GM23338 (cell line): ENCODE results near the gene SC5D. TPM values are rescaled to one million over a fixed set of nuclear protein-coding genes. Genes with fewer than 3 reads are reported as not detected.

ENCODE experiments used
- ATAC-seq: fragments of 200-7000 bp; cut with Tn5 transposase; 3 replicates; pipeline ENCODE4 v1.9.1; 2020
- DNase-seq: peaks from one replicate; pipeline ENCODE4 v3.0.0-alpha.2; 2015; ENCODE audit warnings: low spot score
- H2AFZ ChIP-seq: fragments of 200-600 bp; sonication (generic); 2 replicates; pipeline ENCODE4 v1.8.0; 2016; ENCODE audit warnings: antibody characterized with exemption, mild to moderate bottlenecking, moderate library complexity
- H3F3A ChIP-seq: fragments of 200-600 bp; sonication (generic); replicated peaks from 2 replicates; pipeline ENCODE4 v1.8.0; 2017; ENCODE audit warnings: antibody characterized with exemption, mixed run types, low read depth
- H3K27ac ChIP-seq: fragments of 200-600 bp; sonication (generic); 2 replicates; pipeline ENCODE4 v1.6.1; 2016; ENCODE audit warnings: low read depth
- H3K27me3 ChIP-seq: fragments of 200-600 bp; sonication (generic); 2 replicates; pipeline ENCODE4 v1.8.0; 2016; ENCODE audit warnings: mild to moderate bottlenecking, mixed run types, moderate library complexity; ENCODE audit not compliant: insufficient read depth
- H3K36me3 ChIP-seq: fragments of 200-600 bp; sonication (generic); 2 replicates; pipeline ENCODE4 v1.8.0; 2016; ENCODE audit warnings: mild to moderate bottlenecking; ENCODE audit not compliant: insufficient read depth
- H3K4me1 ChIP-seq: fragments of 200-600 bp; sonication (generic); 2 replicates; pipeline ENCODE4 v1.8.0; 2016; ENCODE audit warnings: mild to moderate bottlenecking, moderate library complexity; ENCODE audit not compliant: insufficient read depth
- H3K4me2 ChIP-seq: fragments of 200-600 bp; sonication (generic); 2 replicates; pipeline ENCODE4 v1.7.1; 2017; ENCODE audit warnings: mixed run types
- H3K4me3 ChIP-seq: fragments of 200-600 bp; sonication (generic); 2 replicates; pipeline ENCODE4 v1.6.1; 2016; ENCODE audit warnings: mixed run types
- H3K79me2 ChIP-seq: fragments of 200-600 bp; sonication (generic); replicated peaks from 2 replicates; pipeline ENCODE4 v1.8.0; 2017; ENCODE audit warnings: mild to moderate bottlenecking; ENCODE audit not compliant: insufficient read depth
- H3K9me2 ChIP-seq: fragments of 200-600 bp; sonication (generic); 2 replicates; pipeline ENCODE4 v1.8.0; 2017; ENCODE audit not compliant: insufficient read depth
- H4K20me1 ChIP-seq: fragments of 200-600 bp; sonication (generic); replicated peaks from 2 replicates; pipeline ENCODE4 v1.8.0; 2017; ENCODE audit warnings: mild to moderate bottlenecking; ENCODE audit not compliant: insufficient read depth
- H3K27ac Mint-ChIP-seq: 2 replicates; pipeline ENCODE4 v1.8.0; 2020; ENCODE audit warnings: inconsistent platforms, mild to moderate bottlenecking, moderate library complexity, mixed read lengths
- H3K27me3 Mint-ChIP-seq: 3 replicates; pipeline ENCODE4 v1.8.0; 2022; ENCODE audit warnings: low read depth, mild to moderate bottlenecking, moderate library complexity, mixed read lengths, inconsistent platforms; ENCODE audit not compliant: insufficient read depth, poor library complexity
- H3K36me3 Mint-ChIP-seq: 3 replicates; pipeline ENCODE4 v1.8.0; 2021; ENCODE audit warnings: low read depth, mild to moderate bottlenecking, inconsistent platforms, moderate library complexity, mixed read lengths
- H3K4me1 Mint-ChIP-seq: 3 replicates; pipeline ENCODE4 v1.8.0; 2020; ENCODE audit warnings: mild to moderate bottlenecking, inconsistent platforms, mixed read lengths
- H3K4me3 Mint-ChIP-seq: 3 replicates; pipeline ENCODE4 v1.8.0; 2021; ENCODE audit warnings: moderate library complexity, mild to moderate bottlenecking, inconsistent platforms, mixed read lengths
- H3K9me3 Mint-ChIP-seq: 3 replicates; pipeline ENCODE4 v1.8.0; 2020; ENCODE audit warnings: moderate library complexity, mild to moderate bottlenecking, inconsistent platforms, mixed read lengths
- CREB1 ChIP-seq: fragments of 250-450 bp; sonication (Bioruptor Pico); IDR thresholded peaks from 2 replicates; pipeline ENCODE4 v1.5.0; 2020; ENCODE audit warnings: low read depth, mild to moderate bottlenecking, moderate library complexity
- NANOG ChIP-seq: IDR thresholded peaks from 2 replicates; pipeline ENCODE4 v1.6.1; 2016; ENCODE audit warnings: antibody characterized with exemption, borderline replicate concordance
- ZNF114 ChIP-seq: fragments of 250-450 bp; sonication (Bioruptor Pico); IDR thresholded peaks from 2 replicates; pipeline ENCODE4 v1.5.0; 2020; ENCODE audit warnings: mild to moderate bottlenecking, moderate library complexity
- polyA plus RNA-seq: library from polyadenylated mRNA; unstranded; fragments of >200 nt; fragmentation: Nextera tagmentation; extraction: Ambion mirVana; gene quantifications from 2 replicates; pipeline ENCODE4 v1.2.1, GENCODE V29; 2016
- total RNA-seq: library from RNA; depleted of rRNA; stranded (reverse); fragments of >200 nt; shearing (Covaris generic); gene quantifications from 2 replicates; pipeline ENCODE4 v1.2.3, GENCODE V29; 2014
- TF ChIP-seq, protein P1 (sequence below): IDR thresholded peaks from one replicate; pipeline ENCODE4 v1.6.1; 2018; ENCODE audit warnings: antibody characterized with exemption; ENCODE audit not compliant: unreplicated experiment
- TF ChIP-seq, protein P2 (sequence below): fragments of 250-450 bp; sonication (Bioruptor Pico); IDR thresholded peaks from 2 replicates; pipeline ENCODE4 v1.5.0; 2020; ENCODE audit warnings: mild to moderate bottlenecking, moderate library complexity
- TF ChIP-seq, protein P3 (sequence below): IDR thresholded peaks from 2 replicates; pipeline ENCODE4 v1.6.1; 2016; ENCODE audit warnings: antibody characterized with exemption

Gene SC5D
- total and polyA plus RNA-seq, 2 experiments from 2014 or later: 79.0 to 138 TPM

DNA sequence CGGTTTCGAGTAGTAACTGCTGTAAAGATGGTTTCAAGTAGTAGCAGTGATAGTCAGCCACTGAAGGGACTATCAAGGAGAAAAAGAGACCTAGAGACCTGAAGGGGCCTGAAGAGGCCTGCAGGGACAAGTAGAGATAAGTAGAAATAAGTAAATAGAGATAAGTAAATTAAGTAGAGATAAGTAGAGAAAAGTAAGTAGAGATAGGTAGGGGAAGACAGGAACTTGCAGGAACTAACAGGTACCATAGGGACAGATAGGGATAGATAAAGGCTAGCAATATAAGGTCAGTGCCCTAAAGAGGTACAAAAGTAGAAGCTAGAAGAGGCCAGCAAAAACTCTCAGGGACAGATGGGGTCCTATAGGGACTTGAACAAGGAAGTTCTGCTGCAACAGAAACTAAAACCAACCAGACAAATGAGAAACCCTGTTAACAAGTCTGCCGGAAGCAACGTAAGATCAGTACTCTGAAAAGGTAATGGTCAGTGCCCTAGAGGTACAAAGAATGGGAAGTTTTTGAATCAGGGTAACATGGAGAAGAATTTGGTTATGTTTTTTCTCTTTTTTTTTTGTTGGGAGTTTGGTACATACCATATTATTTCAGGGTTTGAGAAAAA lies 9.6 kb upstream of the SC5D start:
- H3K27ac ChIP-seq: no peak overlapping the region
- no peaks in the 10 kb centered on the region for H3K27me3 ChIP-seq
- no peak overlapping the region for H3K4me2 ChIP-seq
- H3F3A ChIP-seq: no peaks in the 10 kb centered on the region
- Mint-ChIP-seq H3K4me3 (no peak overlapping the region), H3K36me3 (peaks cover 7% of the 10 kb centered on the region), H3K27ac (no peak overlapping the region), H3K9me3 (peaks cover 17% of the 10 kb centered on the region), H3K27me3 (no peaks in the 10 kb centered on the region), H3K4me1 (peaks cover 6% of the 10 kb centered on the region; the same call in 2 of the 3 replicates)
- H4K20me1 ChIP-seq: no peaks in the 10 kb centered on the region
- no peaks in the 10 kb centered on the region for H3K36me3 ChIP-seq
- ATAC-seq (no peak), DNase-seq (no peak)
- H3K79me2 ChIP-seq: no peaks in the 10 kb centered on the region
- H3K4me1 ChIP-seq: no peaks in the 10 kb centered on the region
- H2AFZ ChIP-seq: no peak overlapping the region
- TF ChIP-seq, protein P1, sequence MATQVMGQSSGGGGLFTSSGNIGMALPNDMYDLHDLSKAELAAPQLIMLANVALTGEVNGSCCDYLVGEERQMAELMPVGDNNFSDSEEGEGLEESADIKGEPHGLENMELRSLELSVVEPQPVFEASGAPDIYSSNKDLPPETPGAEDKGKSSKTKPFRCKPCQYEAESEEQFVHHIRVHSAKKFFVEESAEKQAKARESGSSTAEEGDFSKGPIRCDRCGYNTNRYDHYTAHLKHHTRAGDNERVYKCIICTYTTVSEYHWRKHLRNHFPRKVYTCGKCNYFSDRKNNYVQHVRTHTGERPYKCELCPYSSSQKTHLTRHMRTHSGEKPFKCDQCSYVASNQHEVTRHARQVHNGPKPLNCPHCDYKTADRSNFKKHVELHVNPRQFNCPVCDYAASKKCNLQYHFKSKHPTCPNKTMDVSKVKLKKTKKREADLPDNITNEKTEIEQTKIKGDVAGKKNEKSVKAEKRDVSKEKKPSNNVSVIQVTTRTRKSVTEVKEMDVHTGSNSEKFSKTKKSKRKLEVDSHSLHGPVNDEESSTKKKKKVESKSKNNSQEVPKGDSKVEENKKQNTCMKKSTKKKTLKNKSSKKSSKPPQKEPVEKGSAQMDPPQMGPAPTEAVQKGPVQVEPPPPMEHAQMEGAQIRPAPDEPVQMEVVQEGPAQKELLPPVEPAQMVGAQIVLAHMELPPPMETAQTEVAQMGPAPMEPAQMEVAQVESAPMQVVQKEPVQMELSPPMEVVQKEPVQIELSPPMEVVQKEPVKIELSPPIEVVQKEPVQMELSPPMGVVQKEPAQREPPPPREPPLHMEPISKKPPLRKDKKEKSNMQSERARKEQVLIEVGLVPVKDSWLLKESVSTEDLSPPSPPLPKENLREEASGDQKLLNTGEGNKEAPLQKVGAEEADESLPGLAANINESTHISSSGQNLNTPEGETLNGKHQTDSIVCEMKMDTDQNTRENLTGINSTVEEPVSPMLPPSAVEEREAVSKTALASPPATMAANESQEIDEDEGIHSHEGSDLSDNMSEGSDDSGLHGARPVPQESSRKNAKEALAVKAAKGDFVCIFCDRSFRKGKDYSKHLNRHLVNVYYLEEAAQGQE: no peak
- H3K9me2 ChIP-seq: no peaks in the 10 kb centered on the region
- H3K4me3 ChIP-seq: no peak overlapping the region

DNA sequence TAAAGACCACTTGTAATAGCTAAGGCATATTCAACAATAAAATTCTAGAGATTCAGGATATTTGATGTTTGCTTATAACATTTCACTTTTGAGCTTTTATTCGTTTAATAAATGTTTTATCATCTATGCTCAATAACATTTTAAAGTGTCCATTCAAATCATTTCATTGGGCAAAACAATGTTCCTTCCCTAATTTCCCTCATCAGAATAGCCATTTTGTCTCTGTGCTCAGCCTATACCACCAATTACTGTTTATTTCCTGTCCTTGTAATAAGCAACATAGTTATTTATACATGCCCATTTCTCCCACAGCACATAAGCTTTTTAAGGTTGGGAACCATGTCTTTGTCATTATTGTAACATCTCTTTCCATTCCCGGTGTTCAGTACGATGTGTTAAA lies 1.3 kb upstream of the SC5D start:
- ATAC-seq: no peak
- Histone ChIP-seq H3F3A (0 out of 2 replicates have a peak, but pooled peaks cover 3% of the 10 kb centered on the region), H3K4me3 (no peak overlapping the region), H4K20me1 (peaks cover 6% of the 10 kb centered on the region; the same call in 1 of the 2 replicates), H3K9me2 (no peaks in the 10 kb centered on the region), H3K36me3 (no peaks in the 10 kb centered on the region), H2AFZ (no peak overlapping the region), H3K27ac (no peak overlapping the region), H3K79me2 (peaks cover 35% of the 10 kb centered on the region), H3K4me2 (peak overlapping the region; percentile 95; the same call in 1 of the 2 replicates), H3K27me3 (no peaks in the 10 kb centered on the region), H3K4me1 (peaks cover 32% of the 10 kb centered on the region)
- Mint-ChIP-seq H3K9me3 (no peaks in the 10 kb centered on the region), H3K4me1 (peaks cover 27% of the 10 kb centered on the region), H3K36me3 (peaks cover 3% of the 10 kb centered on the region; the same call in 1 of the 3 replicates), H3K4me3 (peak overlapping the region; percentile 94; the same call in 1 of the 3 replicates), H3K27me3 (peaks cover 19% of the 10 kb centered on the region), H3K27ac (no peak overlapping the region)
- no peak for DNase-seq
- TF ChIP-seq NANOG: no peak
- TF ChIP-seq, protein P2, sequence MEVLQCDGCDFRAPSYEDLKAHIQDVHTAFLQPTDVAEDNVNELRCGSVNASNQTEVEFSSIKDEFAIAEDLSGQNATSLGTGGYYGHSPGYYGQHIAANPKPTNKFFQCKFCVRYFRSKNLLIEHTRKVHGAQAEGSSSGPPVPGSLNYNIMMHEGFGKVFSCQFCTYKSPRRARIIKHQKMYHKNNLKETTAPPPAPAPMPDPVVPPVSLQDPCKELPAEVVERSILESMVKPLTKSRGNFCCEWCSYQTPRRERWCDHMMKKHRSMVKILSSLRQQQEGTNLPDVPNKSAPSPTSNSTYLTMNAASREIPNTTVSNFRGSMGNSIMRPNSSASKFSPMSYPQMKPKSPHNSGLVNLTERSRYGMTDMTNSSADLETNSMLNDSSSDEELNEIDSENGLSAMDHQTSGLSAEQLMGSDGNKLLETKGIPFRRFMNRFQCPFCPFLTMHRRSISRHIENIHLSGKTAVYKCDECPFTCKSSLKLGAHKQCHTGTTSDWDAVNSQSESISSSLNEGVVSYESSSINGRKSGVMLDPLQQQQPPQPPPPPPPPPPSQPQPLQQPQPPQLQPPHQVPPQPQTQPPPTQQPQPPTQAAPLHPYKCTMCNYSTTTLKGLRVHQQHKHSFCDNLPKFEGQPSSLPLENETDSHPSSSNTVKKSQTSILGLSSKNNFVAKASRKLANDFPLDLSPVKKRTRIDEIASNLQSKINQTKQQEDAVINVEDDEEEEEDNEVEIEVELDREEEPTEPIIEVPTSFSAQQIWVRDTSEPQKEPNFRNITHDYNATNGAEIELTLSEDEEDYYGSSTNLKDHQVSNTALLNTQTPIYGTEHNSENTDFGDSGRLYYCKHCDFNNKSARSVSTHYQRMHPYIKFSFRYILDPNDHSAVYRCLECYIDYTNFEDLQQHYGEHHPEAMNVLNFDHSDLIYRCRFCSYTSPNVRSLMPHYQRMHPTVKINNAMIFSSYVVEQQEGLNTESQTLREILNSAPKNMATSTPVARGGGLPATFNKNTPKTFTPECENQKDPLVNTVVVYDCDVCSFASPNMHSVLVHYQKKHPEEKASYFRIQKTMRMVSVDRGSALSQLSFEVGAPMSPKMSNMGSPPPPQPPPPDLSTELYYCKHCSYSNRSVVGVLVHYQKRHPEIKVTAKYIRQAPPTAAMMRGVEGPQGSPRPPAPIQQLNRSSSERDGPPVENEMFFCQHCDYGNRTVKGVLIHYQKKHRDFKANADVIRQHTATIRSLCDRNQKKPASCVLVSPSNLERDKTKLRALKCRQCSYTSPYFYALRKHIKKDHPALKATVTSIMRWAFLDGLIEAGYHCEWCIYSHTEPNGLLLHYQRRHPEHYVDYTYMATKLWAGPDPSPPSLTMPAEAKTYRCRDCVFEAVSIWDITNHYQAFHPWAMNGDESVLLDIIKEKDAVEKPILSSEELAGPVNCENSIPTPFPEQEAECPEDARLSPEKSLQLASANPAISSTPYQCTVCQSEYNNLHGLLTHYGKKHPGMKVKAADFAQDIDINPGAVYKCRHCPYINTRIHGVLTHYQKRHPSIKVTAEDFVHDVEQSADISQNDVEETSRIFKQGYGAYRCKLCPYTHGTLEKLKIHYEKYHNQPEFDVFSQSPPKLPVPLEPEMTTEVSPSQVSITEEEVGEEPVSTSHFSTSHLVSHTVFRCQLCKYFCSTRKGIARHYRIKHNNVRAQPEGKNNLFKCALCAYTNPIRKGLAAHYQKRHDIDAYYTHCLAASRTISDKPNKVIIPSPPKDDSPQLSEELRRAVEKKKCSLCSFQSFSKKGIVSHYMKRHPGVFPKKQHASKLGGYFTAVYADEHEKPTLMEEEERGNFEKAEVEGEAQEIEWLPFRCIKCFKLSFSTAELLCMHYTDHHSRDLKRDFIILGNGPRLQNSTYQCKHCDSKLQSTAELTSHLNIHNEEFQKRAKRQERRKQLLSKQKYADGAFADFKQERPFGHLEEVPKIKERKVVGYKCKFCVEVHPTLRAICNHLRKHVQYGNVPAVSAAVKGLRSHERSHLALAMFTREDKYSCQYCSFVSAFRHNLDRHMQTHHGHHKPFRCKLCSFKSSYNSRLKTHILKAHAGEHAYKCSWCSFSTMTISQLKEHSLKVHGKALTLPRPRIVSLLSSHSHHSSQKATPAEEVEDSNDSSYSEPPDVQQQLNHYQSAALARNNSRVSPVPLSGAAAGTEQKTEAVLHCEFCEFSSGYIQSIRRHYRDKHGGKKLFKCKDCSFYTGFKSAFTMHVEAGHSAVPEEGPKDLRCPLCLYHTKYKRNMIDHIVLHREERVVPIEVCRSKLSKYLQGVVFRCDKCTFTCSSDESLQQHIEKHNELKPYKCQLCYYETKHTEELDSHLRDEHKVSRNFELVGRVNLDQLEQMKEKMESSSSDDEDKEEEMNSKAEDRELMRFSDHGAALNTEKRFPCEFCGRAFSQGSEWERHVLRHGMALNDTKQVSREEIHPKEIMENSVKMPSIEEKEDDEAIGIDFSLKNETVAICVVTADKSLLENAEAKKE (CRISPR knock-in tag): no peak
- TF ChIP-seq ZNF114 (CRISPR knock-in tag): no peak
- no peak for TF ChIP-seq CREB1 (CRISPR knock-in tag)
- TF ChIP-seq, protein P3, sequence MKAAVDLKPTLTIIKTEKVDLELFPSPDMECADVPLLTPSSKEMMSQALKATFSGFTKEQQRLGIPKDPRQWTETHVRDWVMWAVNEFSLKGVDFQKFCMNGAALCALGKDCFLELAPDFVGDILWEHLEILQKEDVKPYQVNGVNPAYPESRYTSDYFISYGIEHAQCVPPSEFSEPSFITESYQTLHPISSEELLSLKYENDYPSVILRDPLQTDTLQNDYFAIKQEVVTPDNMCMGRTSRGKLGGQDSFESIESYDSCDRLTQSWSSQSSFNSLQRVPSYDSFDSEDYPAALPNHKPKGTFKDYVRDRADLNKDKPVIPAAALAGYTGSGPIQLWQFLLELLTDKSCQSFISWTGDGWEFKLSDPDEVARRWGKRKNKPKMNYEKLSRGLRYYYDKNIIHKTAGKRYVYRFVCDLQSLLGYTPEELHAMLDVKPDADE: no peak
